Activated CD4-positive, alpha-beta T cell treated with anti-CD3 and anti-CD28 coated beads for 1 hour (primary cell): Measurements from ENCODE around the gene ISY1.
"Not testable (repeated sequence)": the region's sequence is repeated elsewhere in the genome, so short reads cannot be mapped to it uniquely, and the experiment has no call there.

Experiments used
- DNase-seq: peaks from one replicate; pipeline ENCODE4 v3.0.0-alpha.2; 2020

Gene ISY1

DNA sequence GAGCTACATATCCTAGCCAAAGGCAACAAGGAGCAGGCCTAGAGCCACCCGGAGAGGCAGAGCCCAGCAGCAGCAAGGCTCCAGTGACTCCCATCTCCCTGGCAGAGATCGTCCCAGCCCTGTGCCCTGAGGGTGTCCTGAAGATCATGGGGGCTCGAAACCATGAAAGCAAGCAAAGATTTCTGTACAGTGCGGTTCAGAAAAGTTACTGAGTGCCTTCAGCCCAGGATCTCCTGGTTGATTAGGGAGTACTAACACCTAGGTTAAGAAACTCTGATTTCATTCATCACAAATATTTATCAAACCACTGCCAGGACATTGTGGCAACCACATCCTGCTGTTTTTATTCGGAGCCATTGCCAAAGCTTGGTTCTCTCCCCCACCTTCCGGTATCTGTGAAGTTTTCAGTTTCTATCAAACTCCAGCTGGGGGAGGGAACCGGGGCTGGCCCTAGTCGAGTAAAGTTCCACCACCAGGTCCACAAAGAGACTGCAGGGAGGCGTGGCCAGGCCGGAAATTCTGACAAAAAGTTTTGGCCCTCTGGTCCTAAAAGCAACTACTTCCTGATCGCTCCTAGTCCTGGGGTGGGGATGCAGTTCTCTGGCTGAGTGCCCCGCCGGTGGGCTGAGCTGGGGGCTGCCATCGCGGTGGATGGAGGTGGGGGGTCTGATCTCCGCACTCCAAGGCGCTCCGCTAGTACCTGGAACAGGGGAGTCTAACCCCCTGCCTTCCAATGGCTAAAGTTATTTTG is 40.4 kb downstream of the ISY1 start:
- peak; percentile 79 for DNase-seq

DNA sequence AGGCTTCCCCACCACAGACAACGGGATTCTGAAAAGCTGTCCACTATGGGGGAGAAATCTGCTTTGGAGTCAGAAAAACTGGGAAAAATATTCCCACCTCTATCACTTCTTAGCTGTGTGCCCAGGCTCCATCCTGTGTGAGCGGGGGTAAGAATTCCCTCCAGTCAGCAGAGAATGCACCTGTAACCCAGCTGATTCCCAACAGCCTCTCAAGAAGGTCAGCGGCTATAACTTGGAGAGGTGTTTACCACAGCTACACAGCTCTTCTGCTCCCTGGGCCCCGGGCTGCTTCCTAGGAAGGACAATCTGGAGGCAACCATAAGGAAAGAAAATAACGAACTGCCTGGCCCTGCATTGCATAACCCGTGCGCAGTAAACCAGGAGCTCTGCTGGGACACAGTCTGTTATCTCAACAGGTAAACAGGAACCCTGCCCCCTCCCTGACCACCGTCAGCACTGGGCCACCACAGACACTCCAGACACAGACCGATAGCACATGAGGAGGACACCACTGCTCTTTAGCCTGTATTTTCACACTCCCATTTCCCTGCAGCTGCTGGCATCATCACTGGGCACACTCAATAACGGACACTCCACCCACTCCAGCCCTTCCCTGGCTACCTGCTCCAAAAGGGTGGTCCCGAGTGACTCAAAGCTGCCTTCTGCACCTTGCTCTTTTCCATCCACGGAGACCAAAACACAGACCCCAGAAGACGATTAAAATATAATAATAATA is 41.3 kb downstream of the ISY1 start:
- no peak for DNase-seq

DNA sequence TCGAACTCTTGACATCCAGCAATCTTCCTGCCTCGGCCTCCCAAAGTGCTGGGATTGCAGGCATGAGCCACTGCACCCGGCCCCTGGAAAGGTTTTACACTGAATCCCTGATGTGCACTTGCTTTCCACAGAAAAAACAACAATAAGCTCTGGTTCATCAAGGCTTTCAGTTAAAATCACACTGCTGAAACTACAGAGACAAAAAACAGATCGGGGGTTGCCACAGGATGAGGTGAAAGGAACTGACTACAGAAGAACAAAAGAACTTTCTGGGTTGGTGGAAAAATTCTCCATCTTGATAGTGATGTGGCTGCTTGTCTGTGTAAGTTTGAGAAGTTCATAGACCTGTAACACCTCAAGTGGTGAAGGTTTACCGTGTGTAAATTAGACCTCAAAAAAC is 42.1 kb downstream of the ISY1 start:
- DNase-seq = peak; percentile 24

DNA sequence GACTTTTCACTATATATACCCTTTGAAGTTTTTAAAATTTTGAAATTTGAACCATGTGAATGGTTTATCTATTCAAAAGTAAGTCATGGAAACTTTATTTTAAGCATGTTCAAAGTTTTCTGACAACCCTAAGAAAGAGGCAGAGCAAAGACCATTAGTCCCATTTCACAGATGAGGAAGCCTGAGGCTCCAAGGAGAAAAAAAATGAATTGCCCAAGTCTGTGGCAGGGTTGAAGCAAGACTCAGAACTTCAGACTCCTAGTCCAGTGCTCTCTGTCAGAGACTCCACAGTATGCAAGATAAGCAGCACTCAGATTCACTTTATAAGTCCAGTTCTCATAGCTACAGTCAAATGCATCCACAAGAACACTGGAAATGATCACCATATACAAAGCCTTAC is 43.7 kb downstream of the ISY1 start:
- no peak for DNase-seq

DNA sequence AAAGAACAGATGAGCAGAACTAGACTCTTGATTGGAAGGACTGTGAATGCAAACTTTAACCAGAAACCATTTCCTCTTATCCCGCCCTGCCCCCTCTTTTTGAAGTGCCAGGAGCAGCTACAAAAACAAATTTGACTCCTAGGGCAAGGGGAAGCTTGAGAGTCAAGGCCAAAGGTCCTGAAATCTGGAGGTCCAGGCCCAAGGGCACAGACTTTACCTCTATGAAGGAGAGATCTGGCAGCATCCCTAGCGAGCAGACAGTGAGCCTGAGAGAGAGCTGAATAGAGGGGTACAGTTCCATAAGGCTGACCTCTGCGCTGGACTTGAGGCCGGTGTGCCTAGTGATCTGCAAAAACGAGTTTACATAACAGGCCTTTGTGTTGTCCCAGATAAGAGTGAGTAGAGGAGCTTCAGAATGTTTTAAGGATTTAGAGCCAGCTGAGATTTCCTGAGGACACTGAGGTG is 44.3 kb downstream of the ISY1 start:
- DNase-seq = no peak

DNA sequence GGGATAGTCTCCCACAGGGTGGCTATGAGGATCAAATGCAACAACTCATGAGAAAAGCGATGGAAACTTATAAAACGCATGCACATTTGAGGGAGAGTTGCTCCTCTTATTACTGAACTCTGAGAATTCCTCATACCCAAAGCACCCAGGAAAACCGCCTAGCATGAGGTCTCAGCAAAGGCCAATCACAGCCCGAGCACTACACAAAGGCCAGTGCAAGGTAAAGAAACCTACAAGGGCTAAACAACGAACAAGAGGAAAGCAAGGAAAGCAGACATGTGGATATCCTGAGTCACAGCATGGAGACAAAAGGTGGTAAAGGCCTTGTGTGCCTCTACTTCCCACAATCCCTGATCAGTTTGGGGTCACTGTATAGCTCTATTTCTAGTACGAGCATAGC is 46.4 kb downstream of the ISY1 start:
- DNase-seq = no peak

DNA sequence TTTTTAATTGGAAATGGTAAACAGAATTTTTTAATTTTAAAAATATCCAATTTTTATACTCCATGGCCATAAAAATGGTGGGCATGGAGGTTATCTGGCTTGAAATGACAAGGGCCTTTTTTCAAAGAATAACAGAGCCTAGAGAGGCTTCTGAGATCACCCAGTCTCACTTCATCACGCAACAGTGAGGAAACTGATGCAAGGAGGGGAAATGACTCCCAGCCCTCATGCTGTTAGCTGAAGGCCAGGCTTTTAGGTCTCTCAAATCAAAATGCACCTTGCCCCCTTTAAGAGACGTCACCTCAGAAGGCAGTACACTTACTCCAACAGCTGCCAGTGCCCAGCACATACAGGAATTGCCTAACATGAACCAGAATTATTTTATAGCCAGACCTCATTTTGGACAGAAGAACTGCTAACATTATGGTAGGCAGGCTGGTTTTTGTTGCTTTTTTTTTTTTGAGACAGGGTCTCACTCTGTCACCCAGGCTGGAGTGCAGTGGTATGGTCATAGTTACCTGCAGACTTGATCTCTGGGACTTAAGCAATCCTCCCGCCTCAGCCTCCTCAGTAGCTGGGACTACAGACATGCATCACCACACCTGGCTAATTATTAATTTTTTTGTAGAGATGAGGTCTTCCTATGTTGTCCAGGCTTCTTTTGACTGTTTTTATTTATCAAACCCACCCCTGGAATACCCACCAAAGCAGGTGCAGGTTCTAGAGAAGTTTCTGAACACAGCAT is 48.4 kb downstream of the ISY1 start:
- no peak for DNase-seq

DNA sequence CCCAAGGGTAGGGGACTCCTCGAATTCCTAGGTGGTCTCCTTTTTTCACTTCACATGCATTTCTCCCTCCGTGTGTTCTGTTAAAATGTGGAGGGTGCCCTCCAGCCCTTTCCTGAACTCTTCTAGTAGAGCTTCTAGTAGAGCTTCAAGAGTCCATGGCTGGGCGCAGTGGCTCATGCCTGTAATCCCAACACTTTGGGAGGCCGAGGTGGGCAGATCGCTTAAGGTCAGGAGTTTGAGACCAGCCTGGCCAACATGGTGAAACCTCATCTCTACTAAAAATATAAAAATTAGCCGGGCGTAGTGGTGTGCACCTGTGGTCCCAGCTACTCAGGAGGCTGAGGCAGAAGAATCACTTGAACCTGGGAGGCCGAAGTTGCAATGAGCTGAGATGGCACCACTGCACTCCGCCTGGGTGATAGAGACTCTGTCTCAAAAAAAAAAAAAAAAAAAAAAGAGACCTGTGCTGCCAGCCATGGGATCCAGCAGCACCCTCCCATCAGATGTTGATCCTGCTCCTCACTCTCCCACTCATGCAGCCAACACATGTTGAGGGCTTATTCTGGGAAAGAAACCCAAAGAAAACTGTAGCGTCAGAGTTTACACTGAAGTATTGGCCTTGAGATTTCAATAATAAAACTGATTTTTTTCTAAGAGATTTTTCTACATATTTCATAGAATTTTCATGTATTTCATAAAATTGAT is 49.6 kb downstream of the ISY1 start:
- DNase-seq = not testable (repeated sequence)

DNA sequence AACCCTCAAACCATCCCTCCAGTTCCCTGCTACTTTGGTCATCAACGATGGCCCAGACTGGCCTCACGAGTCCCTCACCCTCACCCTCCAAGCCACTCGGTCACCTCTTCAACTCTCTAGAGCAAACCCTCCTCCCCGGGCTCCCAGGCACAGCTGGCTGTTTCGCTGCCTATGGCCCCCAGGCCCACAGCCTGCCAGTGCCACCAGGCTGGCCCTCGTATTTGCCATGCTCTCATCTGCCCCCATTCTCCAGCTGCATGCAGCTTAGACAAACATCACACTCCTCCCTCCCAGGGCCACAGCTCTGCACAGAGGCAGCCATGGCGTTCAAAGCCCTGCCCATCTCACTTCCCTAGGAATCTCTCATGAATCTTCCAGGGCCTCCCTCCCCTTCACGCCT is 53.1 kb downstream of the ISY1 start:
- DNase-seq = no peak

DNA sequence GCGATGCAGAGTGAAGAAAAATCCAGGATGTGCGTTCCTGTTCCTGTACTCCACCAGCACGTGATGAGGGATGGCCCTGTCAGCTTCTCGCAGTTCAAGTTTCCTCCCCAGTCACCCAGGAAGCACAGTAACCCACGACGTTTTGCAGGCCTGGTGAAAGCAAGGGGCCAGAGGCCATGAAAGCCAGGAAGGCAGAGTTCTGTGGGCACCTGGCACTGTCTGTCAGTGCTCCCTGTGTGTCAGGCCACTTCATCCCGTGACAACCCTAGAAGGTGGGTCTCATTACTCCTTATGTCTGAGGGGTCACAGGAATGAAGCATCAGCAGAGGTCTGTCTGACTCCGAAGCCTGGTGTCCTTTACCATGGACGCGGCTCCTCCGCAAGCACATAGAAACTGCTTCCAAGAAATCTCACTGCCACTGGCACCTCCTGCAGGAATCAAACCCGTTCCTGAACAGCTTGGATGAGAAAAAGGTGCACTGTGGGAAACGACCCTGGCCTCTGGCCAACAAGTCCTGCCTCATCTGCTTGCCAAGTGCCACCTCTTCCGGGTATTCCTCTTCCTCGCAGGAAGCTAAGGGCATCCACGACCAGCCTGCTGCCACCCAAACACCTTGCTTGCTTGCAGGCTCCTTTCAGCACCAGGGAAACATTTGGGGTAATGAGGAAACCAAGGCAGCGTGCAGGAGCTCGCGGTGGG is 53.8 kb downstream of the ISY1 start:
- DNase-seq = no peak

DNA sequence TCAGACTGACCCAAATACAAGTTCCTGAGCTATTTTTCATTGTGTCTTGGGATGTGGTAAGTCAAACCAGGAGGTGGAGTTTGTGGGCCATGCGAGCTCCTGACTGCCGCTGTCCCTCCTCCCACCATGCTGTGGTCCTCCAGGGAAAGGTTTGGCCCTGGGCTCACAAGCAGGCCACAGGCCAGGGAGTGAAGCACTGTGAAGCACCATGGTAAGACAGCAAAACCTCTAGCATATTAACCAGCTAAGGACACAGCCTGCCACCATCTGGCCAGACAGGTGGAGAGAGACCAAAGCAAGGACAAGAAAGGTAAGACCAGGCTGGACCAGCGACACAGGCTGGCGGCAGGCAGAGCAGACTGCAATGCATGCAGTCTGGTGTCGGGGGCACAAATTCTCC is 54.5 kb downstream of the ISY1 start:
- no peak for DNase-seq

DNA sequence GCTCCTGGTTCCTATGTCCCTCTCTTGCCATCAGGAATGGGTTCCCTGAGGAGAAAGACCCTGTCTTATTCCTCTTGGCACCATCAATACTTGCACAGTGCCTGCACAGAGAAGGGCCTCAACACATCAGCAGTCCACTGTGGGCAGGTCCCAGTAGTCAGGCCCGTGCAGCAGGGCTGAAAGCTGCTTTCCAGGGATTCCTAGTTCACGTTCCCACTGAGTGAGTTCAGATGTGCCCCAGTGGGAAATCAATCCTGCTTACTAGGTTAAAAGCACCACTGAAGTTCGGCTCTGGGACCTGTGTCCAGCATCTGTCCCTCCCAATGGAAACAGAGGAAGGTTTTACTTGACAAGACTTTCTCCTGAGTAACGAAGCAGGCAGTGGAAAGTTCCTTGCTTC is 55.0 kb downstream of the ISY1 start:
- DNase-seq = no peak

DNA sequence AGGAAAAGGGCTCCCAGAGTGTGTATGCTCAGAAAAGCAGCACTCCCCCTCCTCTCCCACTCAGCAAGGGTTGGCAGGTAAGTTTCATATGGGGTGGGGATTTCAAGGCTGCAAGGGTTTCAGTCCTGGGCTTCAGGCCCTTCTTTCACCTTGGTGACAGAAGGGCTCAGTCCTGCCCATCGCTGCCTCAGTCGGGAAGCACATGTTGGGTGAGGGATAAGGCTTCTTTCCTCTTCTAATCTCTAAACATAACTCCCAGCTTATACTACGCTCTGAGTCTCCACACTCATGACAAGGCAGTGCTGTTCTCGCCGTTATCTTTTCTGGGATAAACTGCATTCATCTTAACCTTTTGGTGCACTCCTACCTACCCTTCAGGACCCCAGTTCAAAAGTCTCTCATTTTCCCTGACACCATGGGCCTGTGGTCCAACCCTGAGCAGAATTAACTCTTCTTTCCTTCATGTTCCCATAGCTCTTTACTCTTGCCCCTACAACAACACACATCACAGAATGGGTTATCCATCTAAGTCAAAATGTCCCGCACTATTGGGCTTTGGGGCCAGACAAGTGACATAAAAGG is 56.3 kb downstream of the ISY1 start:
- DNase-seq = no peak

DNA sequence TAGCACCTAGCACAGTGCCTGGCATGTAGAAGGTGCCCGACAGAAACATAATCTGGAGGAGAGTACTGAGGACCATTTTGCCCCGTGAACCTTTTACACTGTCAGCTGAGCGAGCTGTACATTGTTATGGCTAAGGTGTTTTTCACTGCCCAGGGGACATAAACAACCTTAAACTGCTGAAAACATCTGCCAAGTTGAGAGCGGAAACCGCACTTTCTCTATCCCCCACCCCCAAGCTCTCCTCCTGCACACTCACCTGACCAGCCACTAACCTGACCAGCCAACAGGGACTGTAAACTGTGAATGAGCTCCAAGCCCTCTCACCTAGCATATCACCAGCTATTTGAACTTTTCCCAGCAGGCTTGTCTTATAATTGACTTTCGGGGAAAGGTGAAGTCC is 56.8 kb downstream of the ISY1 start:
- no peak for DNase-seq

DNA sequence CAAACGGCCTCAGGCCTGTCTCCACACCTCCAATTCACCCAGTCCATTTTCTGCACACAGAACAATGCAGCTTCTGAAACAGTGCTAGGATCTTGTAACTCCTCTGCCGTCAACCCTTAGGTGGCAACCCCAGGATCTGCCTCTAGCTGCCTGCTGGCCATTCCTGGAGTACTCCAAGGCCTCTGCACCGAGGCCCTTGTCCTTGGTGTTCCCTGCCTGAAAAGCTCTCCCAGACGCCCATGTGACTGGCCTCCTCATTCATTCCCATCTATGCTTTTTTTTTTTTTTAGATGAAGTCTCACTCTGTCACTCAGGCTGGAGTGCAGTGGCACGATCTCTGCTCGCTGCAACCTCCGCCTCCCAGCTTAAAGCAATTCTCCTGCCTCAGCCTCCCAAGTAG is 57.6 kb downstream of the ISY1 start:
- DNase-seq = no peak

DNA sequence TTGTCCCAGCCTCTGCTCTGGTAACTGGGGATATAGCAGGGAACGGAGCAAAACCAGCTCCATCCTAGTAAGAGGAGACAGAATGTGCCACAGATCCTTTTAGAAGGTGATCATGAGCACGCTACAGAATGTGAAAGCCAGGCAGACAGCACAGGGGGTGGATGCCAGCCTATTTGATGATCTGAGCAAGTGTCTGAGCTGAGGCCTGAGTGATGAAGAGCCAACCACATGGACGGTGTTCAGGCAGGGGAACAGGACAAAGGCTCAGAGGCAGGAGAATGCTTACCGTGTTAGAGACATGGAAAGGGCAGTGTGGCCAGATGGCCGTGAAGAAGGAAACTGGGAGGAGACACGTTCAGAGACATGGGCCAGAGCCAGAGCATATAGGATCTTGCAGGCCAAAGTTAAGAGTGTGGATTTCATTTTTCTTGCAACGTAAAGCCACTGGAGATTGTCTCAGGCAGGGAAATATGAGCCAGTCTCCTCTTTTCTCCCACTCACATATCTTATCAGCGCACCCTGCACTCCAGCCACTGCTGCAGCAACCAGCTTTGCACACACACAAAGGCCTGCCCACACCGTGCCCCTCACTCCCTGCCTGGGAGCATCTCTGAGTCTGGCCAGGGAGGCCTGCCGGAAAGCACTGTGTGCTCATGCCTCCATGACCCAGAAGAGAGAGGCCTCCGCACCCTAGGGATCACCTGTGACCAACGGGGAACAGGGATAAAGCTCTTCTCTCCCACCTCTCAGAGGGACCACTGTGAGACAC is 59.3 kb downstream of the ISY1 start:
- no peak for DNase-seq

DNA sequence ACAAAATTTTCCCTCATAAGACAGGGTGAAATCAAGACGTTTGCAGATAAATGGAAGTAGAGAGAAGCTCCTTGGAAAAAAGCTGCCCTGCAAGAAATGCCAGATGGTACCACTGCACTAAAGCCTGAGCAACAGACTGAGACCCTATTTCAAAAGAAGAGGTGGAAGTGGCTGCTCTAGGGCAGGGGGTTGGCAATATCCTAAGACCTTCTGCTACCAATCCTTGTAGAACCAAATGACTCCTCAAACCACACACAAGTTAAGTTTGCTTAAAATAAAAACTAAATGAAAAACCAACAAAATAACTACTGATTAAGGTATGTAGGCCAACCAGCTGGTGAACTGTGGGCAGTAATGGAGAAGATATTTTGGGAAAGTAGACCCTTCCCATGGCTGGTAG is 60.6 kb downstream of the ISY1 start:
- DNase-seq = no peak

DNA sequence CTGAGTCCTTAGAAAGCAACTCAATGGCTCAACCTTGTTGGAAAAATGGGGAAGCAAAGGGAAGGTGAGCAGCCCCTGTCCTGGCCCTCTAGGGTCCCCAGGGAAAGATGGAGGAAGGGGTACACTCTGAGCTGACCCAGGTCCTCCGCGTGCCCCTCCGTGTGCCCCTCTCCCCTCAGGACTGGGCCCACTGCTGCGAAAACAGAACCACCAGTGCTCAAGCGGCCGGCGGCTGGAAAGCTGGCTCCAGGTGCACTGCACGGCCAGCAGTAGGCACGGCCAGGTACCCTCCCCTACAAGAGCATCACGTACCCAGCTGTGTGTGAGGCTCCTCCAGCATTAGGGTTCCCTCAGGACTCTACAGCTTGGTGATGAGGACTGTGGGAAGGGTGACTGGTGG is 65.6 kb downstream of the ISY1 start:
- DNase-seq = no peak

DNA sequence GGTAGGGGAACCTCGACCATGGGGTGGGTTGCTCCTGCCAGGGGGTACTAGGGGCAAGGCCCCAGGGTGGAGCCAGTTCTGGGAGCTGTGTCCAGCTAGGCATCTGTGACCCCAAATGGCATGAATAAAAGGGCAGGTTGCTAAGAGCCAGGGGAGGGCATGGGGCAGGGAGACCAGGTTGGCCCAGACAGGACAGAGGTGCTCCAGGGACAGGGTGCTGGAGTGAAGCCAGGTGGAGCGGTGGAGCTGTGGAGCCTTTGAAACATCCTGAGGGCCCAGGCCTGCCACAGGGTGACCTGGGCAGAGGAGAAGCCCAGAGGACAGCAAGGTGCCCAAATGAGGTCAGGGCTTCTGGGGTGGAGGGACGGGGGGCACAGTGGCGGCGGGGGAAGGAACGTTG is 72.6 kb downstream of the ISY1 start:
- not testable (repeated sequence) for DNase-seq

DNA sequence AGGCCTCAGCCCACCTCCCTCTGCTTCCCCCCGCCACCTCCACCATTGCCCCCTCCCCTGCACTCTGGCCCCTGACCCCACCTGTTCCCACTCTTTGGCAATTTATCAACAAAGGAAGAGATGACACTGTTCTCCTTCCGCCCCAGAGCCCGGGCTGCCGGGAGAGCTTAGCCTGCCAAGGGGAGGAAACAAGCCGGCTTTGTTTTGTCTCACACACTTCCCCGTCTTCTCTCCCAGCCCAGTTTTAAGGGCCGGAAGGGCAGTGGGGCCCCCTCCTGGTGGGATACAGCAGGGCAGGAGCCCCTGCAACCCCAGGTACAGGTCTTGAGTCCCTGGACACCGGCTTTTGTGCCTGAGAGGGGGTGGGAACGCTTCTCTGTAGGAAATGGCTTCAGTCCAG is 73.0 kb downstream of the ISY1 start:
- DNase-seq = not testable (repeated sequence)

DNA sequence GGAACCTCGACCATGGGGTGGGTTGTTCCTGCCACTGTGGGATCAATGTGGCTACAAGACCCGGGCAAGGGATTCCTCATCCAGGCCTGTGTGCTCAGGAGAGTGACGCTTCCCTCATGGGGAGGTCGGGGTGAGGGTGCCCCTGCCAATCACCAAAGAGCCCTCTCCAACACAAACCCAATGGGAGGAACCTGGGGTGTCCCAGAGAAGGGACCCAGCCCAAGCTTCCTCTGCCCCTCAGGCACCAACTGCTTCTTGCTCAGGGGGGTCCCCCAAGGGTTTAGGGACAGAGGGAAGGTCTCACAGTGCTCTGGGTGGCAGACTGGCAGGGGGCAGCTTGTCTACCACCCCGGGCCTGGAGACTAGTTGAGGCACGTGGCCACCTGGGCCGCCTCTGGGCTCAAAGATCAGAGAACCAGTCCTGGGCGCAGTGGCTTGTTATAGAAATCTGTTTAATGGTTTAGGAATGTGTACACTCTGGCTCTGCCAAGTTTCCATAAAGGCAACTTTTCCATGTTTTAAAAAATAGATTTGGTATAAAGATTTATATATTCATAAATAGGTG is 73.6 kb downstream of the ISY1 start:
- DNase-seq = no peak
